ENCODE results near the gene ANKS1B. TPM values are rescaled to one million over a fixed set of nuclear protein-coding genes. Genes with fewer than 3 reads are reported as not detected.

Gene ANKS1B
- total RNA-seq, 1 experiment from 2014 or later = 5.8 TPM

- peaks cover 10% of the 10 kb centered on the region for H3K9me3 Mint-ChIP-seq
- TF ChIP-seq, protein P1, sequence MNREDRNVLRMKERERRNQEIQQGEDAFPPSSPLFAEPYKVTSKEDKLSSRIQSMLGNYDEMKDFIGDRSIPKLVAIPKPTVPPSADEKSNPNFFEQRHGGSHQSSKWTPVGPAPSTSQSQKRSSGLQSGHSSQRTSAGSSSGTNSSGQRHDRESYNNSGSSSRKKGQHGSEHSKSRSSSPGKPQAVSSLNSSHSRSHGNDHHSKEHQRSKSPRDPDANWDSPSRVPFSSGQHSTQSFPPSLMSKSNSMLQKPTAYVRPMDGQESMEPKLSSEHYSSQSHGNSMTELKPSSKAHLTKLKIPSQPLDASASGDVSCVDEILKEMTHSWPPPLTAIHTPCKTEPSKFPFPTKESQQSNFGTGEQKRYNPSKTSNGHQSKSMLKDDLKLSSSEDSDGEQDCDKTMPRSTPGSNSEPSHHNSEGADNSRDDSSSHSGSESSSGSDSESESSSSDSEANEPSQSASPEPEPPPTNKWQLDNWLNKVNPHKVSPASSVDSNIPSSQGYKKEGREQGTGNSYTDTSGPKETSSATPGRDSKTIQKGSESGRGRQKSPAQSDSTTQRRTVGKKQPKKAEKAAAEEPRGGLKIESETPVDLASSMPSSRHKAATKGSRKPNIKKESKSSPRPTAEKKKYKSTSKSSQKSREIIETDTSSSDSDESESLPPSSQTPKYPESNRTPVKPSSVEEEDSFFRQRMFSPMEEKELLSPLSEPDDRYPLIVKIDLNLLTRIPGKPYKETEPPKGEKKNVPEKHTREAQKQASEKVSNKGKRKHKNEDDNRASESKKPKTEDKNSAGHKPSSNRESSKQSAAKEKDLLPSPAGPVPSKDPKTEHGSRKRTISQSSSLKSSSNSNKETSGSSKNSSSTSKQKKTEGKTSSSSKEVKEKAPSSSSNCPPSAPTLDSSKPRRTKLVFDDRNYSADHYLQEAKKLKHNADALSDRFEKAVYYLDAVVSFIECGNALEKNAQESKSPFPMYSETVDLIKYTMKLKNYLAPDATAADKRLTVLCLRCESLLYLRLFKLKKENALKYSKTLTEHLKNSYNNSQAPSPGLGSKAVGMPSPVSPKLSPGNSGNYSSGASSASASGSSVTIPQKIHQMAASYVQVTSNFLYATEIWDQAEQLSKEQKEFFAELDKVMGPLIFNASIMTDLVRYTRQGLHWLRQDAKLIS (CRISPR knock-in tag; IDR thresholded peaks at IDR 0.05; ENCODE audit: borderline replicate concordance) = no peak
- no peak for TF ChIP-seq RORB (CRISPR knock-in tag; IDR thresholded peaks at IDR 0.05)
- TF ChIP-seq ZBTB21 (CRISPR knock-in tag; IDR thresholded peaks at IDR 0.05; ENCODE audit: borderline replicate concordance) = no peak
- TF ChIP-seq, protein P2, sequence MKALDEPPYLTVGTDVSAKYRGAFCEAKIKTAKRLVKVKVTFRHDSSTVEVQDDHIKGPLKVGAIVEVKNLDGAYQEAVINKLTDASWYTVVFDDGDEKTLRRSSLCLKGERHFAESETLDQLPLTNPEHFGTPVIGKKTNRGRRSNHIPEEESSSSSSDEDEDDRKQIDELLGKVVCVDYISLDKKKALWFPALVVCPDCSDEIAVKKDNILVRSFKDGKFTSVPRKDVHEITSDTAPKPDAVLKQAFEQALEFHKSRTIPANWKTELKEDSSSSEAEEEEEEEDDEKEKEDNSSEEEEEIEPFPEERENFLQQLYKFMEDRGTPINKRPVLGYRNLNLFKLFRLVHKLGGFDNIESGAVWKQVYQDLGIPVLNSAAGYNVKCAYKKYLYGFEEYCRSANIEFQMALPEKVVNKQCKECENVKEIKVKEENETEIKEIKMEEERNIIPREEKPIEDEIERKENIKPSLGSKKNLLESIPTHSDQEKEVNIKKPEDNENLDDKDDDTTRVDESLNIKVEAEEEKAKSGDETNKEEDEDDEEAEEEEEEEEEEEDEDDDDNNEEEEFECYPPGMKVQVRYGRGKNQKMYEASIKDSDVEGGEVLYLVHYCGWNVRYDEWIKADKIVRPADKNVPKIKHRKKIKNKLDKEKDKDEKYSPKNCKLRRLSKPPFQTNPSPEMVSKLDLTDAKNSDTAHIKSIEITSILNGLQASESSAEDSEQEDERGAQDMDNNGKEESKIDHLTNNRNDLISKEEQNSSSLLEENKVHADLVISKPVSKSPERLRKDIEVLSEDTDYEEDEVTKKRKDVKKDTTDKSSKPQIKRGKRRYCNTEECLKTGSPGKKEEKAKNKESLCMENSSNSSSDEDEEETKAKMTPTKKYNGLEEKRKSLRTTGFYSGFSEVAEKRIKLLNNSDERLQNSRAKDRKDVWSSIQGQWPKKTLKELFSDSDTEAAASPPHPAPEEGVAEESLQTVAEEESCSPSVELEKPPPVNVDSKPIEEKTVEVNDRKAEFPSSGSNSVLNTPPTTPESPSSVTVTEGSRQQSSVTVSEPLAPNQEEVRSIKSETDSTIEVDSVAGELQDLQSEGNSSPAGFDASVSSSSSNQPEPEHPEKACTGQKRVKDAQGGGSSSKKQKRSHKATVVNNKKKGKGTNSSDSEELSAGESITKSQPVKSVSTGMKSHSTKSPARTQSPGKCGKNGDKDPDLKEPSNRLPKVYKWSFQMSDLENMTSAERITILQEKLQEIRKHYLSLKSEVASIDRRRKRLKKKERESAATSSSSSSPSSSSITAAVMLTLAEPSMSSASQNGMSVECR (CRISPR knock-in tag; IDR thresholded peaks at IDR 0.05; ENCODE audit: borderline replicate concordance) = no peak
- no peak for TF ChIP-seq HMGA2 (CRISPR knock-in tag; IDR thresholded peaks at IDR 0.05)
- TF ChIP-seq, protein P3, sequence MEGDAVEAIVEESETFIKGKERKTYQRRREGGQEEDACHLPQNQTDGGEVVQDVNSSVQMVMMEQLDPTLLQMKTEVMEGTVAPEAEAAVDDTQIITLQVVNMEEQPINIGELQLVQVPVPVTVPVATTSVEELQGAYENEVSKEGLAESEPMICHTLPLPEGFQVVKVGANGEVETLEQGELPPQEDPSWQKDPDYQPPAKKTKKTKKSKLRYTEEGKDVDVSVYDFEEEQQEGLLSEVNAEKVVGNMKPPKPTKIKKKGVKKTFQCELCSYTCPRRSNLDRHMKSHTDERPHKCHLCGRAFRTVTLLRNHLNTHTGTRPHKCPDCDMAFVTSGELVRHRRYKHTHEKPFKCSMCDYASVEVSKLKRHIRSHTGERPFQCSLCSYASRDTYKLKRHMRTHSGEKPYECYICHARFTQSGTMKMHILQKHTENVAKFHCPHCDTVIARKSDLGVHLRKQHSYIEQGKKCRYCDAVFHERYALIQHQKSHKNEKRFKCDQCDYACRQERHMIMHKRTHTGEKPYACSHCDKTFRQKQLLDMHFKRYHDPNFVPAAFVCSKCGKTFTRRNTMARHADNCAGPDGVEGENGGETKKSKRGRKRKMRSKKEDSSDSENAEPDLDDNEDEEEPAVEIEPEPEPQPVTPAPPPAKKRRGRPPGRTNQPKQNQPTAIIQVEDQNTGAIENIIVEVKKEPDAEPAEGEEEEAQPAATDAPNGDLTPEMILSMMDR (IDR thresholded peaks at IDR 0.05) = no peak
- TF ChIP-seq ETV6 (CRISPR knock-in tag; IDR thresholded peaks at IDR 0.05) = no peak
- no peak for TF ChIP-seq ZNF416 (CRISPR knock-in tag; IDR thresholded peaks at IDR 0.05)
- no peak for TF ChIP-seq JUN (CRISPR knock-in tag; IDR thresholded peaks at IDR 0.05)
- no peak for TF ChIP-seq CDX4 (CRISPR knock-in tag; IDR thresholded peaks at IDR 0.05; ENCODE audit: borderline replicate concordance)
- no peak for TF ChIP-seq SOX15 (CRISPR knock-in tag; IDR thresholded peaks at IDR 0.05)
- TF ChIP-seq MLX (CRISPR knock-in tag; IDR thresholded peaks at IDR 0.05) = no peak
- no peak for DNase-seq (ENCODE audit: low spot score)
- H3K4me1 Mint-ChIP-seq = peaks cover 17% of the 10 kb centered on the region
- no peak overlapping the region for H3K27ac Mint-ChIP-seq
- no peaks in the 10 kb centered on the region for H3K27me3 Mint-ChIP-seq (ENCODE audit: low read depth)
- ATAC-seq = no peak
- peaks cover under 1% of the 10 kb centered on the region; the same call in 1 of the 2 replicates for H3K36me3 Mint-ChIP-seq
- ChIA-PET CTCF (no interaction called here), POLR2A (no interaction called here)
- H3K4me3 Mint-ChIP-seq = no peak overlapping the region
These were observed 848.2 kb downstream of the ANKS1B start for GRCh38 chr12:99136516-99136915.

- Mint-ChIP-seq H3K27ac (no peak overlapping the region), H3K27me3 (ENCODE audit: low read depth) (no peaks in the 10 kb centered on the region), H3K9me3 (no peaks in the 10 kb centered on the region), H3K4me3 (no peak overlapping the region), H3K36me3 (no peaks in the 10 kb centered on the region), H3K4me1 (peaks cover 17% of the 10 kb centered on the region)
- CTCF ChIA-PET = no interaction called here
- DNase-seq (ENCODE audit: low spot score) (no peak), ATAC-seq (no peak)
- TF ChIP-seq USF1 (CRISPR knock-in tag; IDR thresholded peaks at IDR 0.05) (no peak), E2F5 (CRISPR knock-in tag; IDR thresholded peaks at IDR 0.05) (no peak), TEAD1 (CRISPR knock-in tag; IDR thresholded peaks at IDR 0.05) (no peak), MLX (CRISPR knock-in tag; IDR thresholded peaks at IDR 0.05) (no peak), PRRX2 (CRISPR knock-in tag; IDR thresholded peaks at IDR 0.05) (no peak), ZNF281 (CRISPR knock-in tag; IDR thresholded peaks at IDR 0.05) (no peak), ZNF416 (CRISPR knock-in tag; IDR thresholded peaks at IDR 0.05) (no peak)
- TF ChIP-seq, protein P4, sequence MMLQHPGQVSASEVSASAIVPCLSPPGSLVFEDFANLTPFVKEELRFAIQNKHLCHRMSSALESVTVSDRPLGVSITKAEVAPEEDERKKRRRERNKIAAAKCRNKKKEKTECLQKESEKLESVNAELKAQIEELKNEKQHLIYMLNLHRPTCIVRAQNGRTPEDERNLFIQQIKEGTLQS (CRISPR knock-in tag; conservative IDR thresholded peaks at IDR 0.05) = no peak
- POLR2A ChIA-PET = no interaction called here
These were observed 849.4 kb downstream of the ANKS1B start for GRCh38 chr12:99135376-99135775.
